ENCODE results near the gene CCDC142. TPM values are rescaled to one million over a fixed set of nuclear protein-coding genes. Genes with fewer than 3 reads are reported as not detected.

Gene CCDC142
- total and polyA plus RNA-seq, 10 of the 15 experiments (the other 5 are each of a cell fraction or from before 2014, with no cell fraction given) = 0.93 to 16.9 (median 9.0) TPM

- TF ChIP-seq ELK1 (IDR thresholded peaks at IDR 0.05; ENCODE audit: low read depth, low read length) (peak; percentile 95), ZBTB11 (CRISPR knock-in tag; IDR thresholded peaks at IDR 0.05) (peak; percentile 33; the same call in 1 of the 2 replicates), NR2C2 (IDR thresholded peaks at IDR 0.05; ENCODE audit: borderline replicate concordance, control insufficient read depth, insufficient read length, low read depth) (peak; percentile 99), E2F4 (IDR thresholded peaks at IDR 0.05; ENCODE audit: low read depth, low read length) (no peak), SUZ12 (IDR thresholded peaks at IDR 0.05; ENCODE audit: unreplicated experiment) (no peak), JUND (IDR thresholded peaks at IDR 0.05; ENCODE audit: low read depth, low read length) (no peak), CHD1 (IDR thresholded peaks at IDR 0.05; ENCODE audit: low read depth, low read length) (0 out of 2 replicates have a peak, but pooled peaks have one; percentile 74), E4F1 (IDR thresholded peaks at IDR 0.05; ENCODE audit: borderline replicate concordance, partially characterized antibody) (peak; percentile 91), ZZZ3 (IDR thresholded peaks at IDR 0.05; ENCODE audit: control insufficient read depth, insufficient read length, low read depth) (no peak), GABPA (IDR thresholded peaks at IDR 0.05; ENCODE audit: low read depth) (peak; percentile 99), E2F8 (IDR thresholded peaks at IDR 0.05; ENCODE audit: low read depth, partially characterized antibody) (peak; percentile 86), SIX5 (IDR thresholded peaks at IDR 0.05; ENCODE audit: low read depth, low read length, severe bottlenecking) (peak; percentile 63), TARDBP (IDR thresholded peaks at IDR 0.05; ENCODE audit: borderline replicate concordance) (peak; percentile 70), CREM (IDR thresholded peaks at IDR 0.05; ENCODE audit: low read depth) (peak; percentile 91), DPF2 (IDR thresholded peaks at IDR 0.05) (0 out of 2 replicates have a peak, but pooled peaks have one; percentile 49), PML (IDR thresholded peaks at IDR 0.05; ENCODE audit: low read length) (peak; percentile 98), IKZF2 (IDR thresholded peaks at IDR 0.05) (peak; percentile 26 to 44; a peak in 1 of 4 replicates), CHD4 (IDR thresholded peaks at IDR 0.05) (no peak)
These were observed 10.5 kb downstream of the CCDC142 start, which contains the start of gene MRPL53 (continued) for GRCh38 chr2:74472086-74472944.

Data from GM12878 (cell line).